GM21526 (cell line): Measurements from ENCODE around the gene KRTAP5-8.
"Not testable (repeated sequence)": the region's sequence is repeated elsewhere in the genome, so short reads cannot be mapped to it uniquely, and the experiment has no call there.

Experiments used
- ATAC-seq: cut with Tn5 transposase; IDR thresholded peaks from one replicate; pipeline ENCODE4 v1.9.1; 2021; ENCODE audit warnings: moderate library complexity; ENCODE audit not compliant: unreplicated experiment, low FRiP score

Gene KRTAP5-8

DNA sequence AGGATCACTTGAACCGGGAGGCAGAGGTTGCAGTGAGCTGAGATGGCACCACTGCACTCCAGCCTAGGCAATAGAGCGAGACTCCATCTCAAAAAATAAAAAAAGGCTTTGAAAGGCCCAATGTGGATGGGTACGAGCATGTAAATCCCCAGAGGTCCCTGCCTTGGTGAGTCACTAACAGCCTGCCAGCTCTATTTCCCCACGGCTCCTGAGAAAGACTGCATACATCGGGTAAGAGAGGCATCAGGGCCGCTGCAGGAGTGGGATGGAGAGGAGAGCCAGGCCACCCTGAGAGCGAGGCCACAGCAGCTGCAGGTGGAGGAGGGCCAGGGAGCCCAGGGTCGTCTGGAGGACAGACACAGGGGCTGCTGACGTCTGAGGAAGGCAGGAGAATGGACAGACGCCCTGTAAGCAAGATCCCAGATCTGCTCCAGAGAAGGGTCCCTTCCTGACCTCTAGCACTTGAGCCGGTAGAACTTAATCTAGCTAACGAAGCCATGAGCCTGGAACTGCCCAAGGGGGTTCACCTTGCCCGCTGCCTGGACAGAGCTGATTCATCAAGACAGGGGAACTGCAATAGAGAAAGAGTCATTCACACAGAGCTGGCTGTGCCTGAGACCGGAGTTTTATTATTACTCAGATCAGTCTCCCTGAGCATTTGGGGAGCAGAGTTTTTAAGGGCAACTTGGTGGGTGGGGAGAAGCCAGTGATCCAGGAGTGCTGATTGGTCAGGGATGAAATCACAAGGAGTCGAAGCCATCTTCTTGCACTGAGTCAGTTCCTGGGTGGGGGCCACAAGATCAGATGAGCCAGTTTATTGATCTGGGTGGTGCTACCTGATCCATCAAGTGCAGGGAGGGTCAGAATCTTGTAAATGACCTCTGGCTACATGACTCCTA, 5.3 kb downstream of the KRTAP5-8 start:
- no peak for ATAC-seq

DNA sequence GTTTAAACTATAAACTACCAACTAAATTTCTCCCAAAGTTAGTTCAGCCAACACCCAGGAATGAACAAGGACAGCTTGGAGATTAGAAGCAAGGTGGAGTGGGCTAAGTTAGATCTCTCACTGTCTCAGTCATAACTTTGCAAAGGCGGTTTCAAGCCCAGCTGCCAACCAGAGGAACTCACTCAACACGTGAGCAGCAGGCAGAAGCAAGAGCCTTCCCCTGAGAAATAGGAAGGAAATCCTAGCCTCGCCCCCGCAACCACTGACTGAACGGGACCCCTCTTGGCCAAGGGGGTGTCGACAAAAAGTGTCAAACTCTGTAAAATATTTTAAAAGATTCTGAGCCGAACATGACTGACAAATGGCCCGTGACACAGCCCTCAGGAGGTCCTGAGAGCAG, 6.0 kb downstream of the KRTAP5-8 start:
- ATAC-seq = no peak

DNA sequence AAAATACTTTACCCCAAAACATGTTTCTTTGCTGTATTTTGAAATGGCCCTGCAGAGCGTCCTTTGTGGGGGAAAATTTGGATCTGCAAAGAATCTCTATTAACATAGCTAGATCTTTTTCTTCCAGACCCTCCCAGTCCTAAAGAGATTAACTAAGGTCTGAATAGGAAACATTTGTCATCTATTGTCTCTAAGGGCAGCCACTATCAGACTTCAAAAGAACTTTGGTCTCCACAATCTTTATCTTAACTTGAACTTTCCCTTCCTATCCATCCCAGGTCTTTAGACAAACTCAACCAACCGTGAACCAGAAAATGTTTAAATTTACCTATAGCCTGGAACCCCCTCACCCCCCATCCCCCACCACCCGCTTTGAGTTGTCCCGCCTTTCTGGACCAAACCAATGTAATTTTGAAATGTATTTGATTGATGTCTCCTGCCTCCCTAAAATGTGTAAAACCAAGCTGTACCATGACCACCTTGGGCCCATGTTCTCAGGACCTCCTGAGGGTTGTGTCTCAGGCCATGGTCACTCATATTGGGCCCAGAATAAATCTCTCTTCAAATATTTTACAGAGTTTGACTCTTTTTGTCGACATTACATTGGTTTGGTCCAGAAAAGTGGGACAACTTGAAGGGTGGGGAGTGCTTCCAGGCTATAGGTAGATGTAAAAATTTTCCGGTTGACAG, 6.8 kb downstream of the KRTAP5-8 start:
- ATAC-seq = no peak

DNA sequence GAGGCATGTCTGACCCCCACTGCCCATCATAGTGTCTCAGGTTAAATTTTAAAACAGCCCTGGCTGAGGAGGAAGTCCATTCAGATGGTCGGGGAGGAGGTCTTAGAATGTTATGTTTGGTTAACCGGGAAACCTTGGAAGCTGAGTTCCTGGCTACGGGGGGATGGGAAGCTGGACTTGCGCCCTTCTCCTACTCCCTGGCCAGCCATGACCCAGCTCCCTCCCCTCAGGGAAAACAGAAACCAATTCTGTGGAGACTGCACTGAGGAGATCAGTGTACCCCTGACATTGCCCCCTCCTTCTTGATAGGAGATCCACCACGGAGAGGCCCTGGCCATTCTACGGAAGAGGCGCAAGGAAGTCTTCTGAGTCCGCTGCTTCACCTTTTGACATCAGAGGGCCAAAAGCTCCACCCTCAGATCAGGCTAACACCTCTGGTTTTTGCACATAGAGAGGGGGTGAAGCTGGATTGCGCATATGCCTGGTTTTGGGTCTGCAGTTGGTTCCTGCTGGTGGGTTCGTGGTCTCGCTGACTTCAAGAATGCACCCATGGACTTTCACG, 7.7 kb downstream of the KRTAP5-8 start:
- ATAC-seq = no peak

DNA sequence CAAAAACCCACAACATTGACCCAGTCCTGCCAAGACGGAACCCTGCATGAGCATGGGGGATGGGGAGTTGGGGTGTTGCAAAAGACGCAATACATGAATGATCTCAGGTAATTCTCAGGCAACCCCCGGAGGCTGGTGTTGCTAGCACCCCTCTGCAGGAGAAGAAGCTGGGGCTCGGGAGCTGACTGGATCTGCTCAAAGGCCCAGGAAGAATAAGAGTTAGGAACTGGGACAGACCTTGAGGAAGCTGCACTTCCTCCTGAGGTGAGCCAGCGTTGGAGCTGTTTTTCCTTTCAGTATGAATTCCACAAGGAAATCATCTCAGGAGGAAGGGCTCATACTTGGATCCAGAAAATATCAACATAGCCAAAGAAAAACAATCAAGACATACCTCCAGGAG, 10.3 kb downstream of the KRTAP5-8 start, which contains the start of gene KRTAP5-9:
KRTAP5-9 (plus strand) TSS at position 301 of the 400 bp plus-strand sequence. CDS start 238 bp downstream, outside the sequence.
- no peak for ATAC-seq

DNA sequence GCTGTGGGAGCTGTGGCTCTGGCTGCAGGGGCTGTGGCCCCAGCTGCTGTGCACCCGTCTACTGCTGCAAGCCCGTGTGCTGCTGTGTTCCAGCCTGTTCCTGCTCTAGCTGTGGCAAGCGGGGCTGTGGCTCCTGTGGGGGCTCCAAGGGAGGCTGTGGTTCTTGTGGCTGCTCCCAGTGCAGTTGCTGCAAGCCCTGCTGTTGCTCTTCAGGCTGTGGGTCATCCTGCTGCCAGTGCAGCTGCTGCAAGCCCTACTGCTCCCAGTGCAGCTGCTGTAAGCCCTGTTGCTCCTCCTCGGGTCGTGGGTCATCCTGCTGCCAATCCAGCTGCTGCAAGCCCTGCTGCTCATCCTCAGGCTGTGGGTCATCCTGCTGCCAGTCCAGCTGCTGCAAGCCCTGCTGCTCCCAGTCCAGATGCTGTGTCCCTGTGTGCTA, 10.9 kb downstream of the KRTAP5-8 start:
- no peak for ATAC-seq

DNA sequence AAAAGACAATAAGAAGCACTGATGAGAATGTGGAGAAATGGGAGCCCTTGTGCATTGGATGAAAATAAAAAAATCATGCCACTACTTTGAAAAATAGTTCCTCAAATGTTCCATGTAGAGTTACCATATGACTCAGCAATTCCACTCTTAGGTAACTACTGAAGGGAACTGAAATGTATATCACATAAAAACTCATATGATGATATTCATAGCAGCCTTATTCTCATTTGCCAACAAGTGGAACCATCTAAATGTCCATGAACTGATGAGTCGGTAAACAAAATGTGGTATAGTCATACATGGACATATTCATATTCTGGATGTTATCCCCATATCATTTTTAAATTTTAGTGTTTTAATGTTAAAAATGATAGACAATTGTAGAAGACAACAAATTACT, 13.9 kb downstream of the KRTAP5-8 start:
- ATAC-seq = no peak

DNA sequence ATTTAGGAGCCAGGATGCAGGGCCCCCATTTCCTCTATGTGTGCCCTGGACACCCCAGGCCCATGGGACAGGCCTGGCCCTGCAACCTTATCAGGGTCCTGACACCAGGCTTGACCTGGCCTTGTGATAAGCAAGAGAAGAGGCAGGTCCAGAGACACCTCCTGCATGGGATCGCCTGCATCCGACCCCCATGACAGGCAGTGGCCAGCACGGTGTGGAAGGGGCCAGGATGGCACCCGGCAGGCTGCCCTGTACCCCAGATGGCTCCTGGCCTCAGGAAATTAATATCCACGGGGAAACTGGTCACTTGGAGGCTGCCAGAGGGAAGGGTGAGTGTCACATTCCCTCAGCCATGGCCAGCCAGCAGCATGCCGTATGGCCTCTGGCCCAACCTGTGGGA, 17.2 kb downstream of the KRTAP5-8 start:
- ATAC-seq = no peak

DNA sequence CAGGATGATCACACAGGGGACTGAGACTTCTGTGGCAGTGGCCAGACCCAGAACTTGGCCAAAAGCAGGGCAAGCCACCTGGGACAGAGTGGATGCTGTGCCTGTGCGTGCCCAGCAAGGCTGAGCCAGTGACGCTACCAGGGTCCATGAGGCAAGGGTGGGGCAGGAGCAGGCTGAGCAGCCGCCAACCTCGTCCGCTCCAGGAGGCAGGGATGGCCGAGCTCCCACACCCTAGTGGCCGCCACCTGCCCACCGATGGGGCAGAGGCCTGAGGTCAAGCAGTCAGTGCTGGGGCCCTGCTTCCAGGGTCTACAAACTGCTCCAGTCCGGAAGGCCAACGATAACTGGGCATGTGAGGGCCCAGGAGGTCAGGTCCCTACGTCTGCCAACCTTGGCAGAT, 17.7 kb downstream of the KRTAP5-8 start:
- ATAC-seq = no peak

DNA sequence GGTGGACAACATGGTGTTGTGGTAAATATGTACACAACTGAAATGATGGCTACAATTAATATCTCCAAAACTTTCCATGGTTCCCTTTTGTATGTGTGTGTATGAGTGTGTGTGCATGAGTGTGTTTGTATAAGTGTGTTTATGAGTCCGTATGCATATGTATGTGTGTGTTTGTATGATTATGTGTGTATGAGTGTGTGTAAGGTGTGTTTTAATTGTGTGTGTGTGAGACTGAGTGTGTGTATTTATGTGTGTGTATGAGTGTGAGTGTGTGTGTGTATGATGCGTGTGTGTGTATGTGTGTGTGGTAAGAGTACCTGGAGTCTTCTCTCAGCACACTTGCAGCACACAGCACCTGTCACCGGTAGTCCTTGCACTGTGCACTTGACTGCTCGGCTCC, 18.2 kb downstream of the KRTAP5-8 start:
- ATAC-seq = no peak

DNA sequence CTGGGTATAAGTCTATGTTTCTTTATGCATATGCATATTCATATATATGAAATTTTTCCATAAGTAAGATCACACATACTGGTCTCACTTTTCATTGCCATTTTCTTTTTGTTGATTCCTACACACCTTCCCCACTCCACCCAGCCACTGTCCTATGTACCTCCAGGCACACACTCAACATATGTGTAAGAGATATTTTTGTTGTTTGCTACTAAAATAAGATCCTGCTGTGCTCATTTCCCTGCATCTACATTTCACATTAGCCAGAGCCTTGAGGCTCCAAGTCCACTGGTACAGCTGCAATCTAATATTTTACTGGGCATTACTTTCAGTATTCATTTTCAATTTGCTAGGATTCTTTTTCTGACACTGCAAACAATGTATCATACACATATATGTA, 19.4 kb downstream of the KRTAP5-8 start:
- no peak for ATAC-seq

DNA sequence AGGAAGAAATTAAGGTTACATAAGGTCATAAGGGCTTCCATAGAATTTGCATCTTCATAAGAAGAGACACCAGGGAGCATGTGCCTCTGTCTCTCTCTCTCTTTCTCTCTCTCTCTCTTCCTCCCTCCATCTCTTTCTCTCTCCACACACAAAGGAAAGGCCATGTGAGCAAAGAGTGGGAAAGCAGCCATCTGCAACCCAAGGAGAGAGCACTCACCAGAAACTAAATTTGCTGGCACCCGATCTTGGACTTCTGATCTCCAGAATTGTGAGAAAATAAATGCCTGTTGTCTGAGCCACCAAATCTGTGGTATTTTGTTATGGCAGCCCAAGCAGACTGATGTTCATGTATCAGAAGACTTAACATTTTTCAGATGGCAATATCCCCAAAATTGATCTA, 21.2 kb downstream of the KRTAP5-8 start:
- no peak for ATAC-seq

DNA sequence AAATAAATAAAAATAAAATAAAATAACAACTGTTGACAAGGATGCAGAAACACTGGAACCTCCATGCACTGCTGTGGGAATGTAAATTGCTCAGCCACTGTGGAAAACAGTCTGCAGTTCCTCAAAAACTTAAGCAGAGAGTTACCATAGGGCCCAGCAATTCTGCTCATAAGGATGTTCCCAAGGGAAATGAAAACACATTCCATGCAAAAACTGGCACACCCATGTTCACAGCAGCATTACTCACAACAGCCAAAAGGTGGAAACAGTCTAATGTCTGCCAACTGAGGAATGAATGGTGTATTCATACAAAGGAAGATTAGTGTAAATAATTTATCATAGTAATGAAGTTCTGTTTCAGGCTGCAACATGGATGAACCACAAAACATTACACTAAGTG, 24.3 kb downstream of the KRTAP5-8 start:
- ATAC-seq = no peak

DNA sequence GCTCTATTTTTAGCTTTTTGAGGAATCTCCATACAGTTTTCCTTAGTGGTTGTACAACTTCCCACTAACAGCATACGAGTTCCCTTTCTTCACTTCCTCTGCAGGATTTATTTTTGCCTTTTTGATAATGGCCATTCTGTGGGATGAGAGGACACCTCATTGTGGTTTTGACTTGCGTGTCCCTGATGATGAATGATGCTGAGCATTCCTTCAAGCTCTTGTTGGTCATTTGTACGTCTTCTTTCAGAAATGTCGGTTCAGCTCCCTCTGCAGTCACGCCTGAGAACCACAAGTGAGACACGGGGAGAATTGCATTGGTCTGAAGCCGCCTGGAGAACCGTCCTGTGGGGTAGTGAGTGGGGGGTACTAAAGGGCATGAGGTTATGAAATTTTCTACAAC, 25.6 kb downstream of the KRTAP5-8 start:
- no peak for ATAC-seq

DNA sequence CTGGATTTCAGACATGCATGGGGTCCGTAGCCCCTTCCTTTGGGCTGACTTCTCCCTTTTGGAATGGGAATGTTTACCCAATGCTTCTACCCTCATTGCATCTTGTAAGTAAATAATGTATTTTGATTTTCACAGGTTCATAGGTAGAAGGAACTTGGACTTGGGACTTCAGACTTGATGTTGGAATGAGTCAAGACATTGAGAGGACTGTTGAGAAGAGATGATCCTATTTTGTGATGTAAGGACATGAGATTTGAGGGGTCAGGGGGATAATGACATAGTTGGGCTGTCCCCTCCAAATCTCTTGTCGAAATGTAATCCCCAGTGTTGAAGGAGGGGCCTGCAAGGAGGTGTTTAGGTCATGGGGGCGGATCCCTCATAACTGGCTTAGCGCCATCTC, 26.6 kb downstream of the KRTAP5-8 start:
- ATAC-seq = no peak

DNA sequence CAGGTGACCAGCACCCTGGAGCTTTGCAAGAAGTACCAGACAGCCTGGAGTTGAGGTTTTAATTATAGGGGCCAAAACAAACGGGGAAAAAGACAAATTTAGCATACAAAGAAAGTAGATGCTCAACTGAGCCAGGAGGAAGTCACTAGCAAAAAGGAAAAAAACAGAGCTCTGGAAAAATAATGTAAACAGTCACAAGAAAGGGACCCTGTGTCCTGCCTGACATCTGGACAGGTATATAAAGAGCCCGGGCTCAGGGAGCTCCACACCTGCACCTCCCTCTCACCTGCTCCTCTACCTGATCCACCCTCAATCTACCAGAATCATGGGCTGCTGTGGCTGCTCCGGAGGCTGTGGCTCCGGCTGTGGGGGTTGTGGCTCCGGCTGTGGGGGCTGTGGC, 27.4 kb downstream of the KRTAP5-8 start, which contains the start of gene KRTAP5-10:
KRTAP5-10 (plus strand) TSS at position 301 of the 400 bp plus-strand sequence; CDS start at position 326, 25 bp downstream.
- ATAC-seq = no peak

DNA sequence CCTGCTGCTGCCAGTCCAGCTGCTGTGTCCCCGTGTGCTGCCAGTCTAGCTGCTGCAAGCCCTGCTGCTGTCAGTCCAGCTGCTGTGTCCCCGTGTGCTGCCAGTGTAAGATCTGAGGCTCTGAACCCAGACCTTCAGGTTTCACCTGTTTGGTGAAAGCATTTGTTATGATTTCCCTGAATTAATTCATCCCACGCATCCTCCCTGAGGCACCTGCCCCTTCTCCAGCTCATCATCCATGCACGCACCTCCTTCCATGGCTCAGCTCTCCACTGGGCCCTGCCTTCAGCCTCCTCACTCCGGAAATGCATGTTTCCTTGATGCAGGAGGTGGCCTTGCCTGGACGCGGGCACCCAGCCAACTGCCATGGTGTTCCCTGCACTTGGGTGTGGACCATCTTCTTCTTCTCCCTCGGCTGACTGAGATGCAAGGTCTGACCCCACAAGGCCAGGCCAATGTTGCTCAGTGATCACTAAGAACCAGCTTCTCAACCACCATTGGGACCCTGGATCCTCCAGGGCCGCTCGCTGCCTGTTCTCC, 28.3 kb downstream of the KRTAP5-8 start:
- ATAC-seq = no peak

DNA sequence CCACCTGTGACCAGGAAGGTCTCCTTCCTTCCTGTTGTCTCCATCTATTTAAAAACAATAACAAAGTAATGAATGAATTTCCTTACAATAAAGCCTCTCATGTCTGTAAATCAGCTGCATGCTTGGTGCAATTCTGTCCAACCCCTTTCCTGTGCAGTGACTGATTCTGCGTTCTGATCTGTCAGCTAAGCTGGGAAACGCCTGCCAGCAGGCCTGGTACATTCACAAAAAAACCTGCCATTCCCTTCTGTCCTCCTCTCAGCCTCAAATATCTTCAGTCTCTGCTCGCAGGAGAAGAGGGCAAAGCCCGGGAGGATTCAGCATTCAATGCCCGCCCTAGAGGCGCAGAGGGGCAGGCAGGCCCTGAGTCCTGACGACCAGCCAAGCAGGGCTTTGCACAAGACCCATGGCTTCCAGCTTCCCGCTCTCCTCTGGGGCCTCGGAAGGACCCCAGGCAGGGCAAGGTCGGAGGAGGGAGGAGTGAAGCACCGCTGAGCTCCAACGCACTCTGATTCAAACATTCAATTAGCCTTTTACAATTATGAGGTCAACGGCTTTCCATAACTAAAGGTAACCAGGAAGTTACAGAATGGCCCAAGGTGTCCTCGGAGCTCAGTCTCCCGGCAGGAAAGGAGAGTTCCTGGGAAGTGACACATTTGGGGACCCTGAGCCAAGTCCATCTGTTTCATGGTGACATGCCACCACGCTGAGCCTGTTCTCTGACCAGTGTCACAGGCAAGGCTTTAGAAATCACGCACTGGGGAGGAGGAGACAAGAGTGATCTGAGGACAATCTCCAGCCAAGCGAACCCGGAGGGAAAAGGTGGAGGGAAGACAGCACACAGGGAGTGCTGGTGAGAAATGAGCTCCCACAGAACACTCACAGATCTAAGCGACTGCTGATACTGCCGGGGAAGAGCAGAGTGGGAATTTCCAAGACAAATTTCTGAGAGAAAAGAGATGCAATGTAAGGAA, 29.1 kb downstream of the KRTAP5-8 start:
- ATAC-seq = not testable (repeated sequence)

DNA sequence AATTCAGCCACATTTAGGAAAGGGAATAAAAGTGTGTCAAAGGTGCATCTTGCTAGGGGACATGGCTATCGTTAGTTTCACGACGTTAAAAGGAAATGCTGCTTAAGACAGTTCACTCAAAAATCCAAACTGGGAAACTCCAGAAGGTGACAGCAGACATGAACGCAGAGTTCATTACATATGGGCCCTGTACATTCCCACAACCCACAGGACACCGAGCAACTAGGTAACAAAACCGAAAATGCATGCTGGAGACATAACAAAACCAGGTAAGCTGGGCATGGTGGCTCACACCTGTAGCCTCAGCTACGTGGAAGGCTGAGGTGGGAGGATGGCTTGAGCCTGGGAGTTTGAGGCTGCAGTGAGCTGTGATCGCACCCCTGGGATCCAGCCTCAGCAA, 29.8 kb downstream of the KRTAP5-8 start:
- not testable (repeated sequence) for ATAC-seq
